ENCODE data around the gene ELF3.
"Not testable (repeated sequence)": the region's sequence is repeated elsewhere in the genome, so short reads cannot be mapped to it uniquely, and the experiment has no call there.

ELF3 gene

GRCh38 chr1:202036595-202037387 is 26.4 kb downstream of the ELF3 start:
- no peak for DNase-seq

- no peak for DNase-seq
Observed at GRCh38 chr1:202037706-202038296, 27.4 kb downstream of the ELF3 start.

- no peak for DNase-seq
Observed at GRCh38 chr1:202038688-202039346, 28.4 kb downstream of the ELF3 start.

- DNase-seq: no peak
Observed at GRCh38 chr1:202045705-202046104, 35.3 kb downstream of the ELF3 start.

- no peak for DNase-seq
Observed at GRCh38 chr1:202046227-202046626, 35.8 kb downstream of the ELF3 start.

- DNase-seq: no peak
Observed at GRCh38 chr1:202046748-202047708, 36.6 kb downstream of the ELF3 start.

GRCh38 chr1:202047977-202048376 is 37.6 kb downstream of the ELF3 start:
- DNase-seq: no peak

GRCh38 chr1:202049129-202049528 is 38.7 kb downstream of the ELF3 start:
- no peak for DNase-seq

- no peak for DNase-seq
Observed at GRCh38 chr1:202054094-202054493, 43.7 kb downstream of the ELF3 start.

- DNase-seq: not testable (repeated sequence)
Observed at GRCh38 chr1:202054673-202055072, 44.3 kb downstream of the ELF3 start.

GRCh38 chr1:202056644-202057334 is 46.4 kb downstream of the ELF3 start:
- no peak for DNase-seq

- not testable (repeated sequence) for DNase-seq
Observed at GRCh38 chr1:202057335-202057704, 46.9 kb downstream of the ELF3 start.

GRCh38 chr1:202058001-202058908 is 47.9 kb downstream of the ELF3 start:
- DNase-seq: no peak

GRCh38 chr1:202061055-202061454 is 50.7 kb downstream of the ELF3 start:
- DNase-seq: no peak

GRCh38 chr1:202061787-202062186 is 51.4 kb downstream of the ELF3 start:
- not testable (repeated sequence) for DNase-seq

- DNase-seq: not testable (repeated sequence)
Observed at GRCh38 chr1:202062636-202063035, 52.2 kb downstream of the ELF3 start.

GRCh38 chr1:202063093-202063492 is 52.7 kb downstream of the ELF3 start:
- no peak for DNase-seq

GRCh38 chr1:202064889-202065312 is 54.5 kb downstream of the ELF3 start:
- DNase-seq: not testable (repeated sequence)
